GM21619 (cell line): ENCODE data around the gene HS6ST1.

ENCODE experiments used
- ATAC-seq: cut with Tn5 transposase; IDR thresholded peaks from one replicate; pipeline ENCODE4 v1.9.1; 2021; ENCODE audit not compliant: unreplicated experiment

Gene HS6ST1

DNA sequence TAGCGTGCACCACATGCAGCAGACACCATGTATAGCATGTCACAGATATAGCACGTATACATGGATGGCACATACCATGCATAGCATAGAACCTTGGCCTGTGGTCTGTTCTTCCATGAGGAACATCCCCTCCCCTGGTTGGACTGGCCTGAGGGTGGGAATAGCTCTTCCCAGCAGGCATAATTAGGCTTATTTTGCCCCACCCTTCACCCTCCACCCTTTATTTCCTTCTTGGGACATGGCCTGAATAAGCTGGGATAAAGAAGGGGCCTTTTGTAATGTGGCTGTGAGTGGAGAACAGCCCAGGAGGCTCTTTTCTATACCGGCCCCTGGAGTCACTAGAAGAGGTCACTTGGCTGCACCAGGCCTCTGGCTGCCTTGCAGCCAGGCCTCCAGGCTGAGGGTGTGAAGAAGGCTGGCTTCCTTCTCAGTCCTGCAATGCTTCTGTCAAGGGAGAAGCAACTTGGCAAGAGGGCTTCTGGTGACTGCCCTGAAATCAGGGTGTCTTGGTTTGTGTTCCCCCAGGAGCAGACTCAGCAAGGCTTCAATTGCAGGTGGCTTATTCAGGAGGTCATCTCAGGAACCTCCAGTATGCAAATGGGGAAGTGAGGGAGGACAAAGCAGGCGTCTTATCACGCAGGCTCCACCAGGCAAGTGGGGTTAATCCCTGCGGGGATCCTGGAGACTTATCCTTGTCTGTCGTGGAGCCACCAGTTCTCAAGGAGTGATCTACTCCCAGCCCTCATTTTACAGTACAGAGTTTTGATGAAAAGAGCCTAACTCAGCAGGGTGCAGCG, 68.2 kb downstream of the HS6ST1 start:
- ATAC-seq, result no peak

DNA sequence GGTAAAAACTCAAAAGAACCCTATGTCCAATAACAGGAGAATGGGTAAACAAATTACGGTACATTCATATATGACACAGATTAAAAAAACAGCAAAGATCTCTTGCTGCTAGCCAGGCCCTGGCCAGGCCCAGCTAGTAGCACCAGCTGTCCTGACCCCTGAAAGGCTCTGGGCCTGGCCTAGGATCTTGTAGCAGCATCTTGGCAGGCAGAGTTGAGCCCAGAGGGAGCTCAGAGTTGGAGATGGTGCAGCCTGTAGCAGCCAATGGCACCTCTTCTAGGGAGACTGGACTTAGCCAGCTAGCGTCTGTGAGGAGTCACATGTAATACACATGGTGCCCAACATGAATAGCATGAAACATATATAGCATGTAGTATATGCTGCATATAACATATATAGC, 69.1 kb downstream of the HS6ST1 start:
- ATAC-seq, result no peak

DNA sequence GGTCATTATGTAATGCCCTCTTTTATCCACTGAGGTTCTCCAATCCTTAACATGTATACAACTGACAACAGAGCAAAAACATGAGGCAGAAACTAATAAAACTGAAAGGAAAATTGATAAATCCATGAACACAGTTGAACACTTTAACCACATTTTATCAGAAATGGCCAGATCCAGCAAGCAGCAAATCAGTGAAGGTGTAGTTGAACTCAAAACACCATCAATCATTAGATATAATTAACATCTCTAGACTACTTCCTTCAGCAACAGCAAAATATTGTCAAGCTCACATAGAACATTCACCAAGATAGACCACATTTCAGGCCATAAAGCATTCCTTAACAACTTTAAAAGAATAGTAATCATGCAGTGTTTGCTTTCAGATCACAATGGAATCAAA, 72.9 kb downstream of the HS6ST1 start:
- no peak for ATAC-seq

DNA sequence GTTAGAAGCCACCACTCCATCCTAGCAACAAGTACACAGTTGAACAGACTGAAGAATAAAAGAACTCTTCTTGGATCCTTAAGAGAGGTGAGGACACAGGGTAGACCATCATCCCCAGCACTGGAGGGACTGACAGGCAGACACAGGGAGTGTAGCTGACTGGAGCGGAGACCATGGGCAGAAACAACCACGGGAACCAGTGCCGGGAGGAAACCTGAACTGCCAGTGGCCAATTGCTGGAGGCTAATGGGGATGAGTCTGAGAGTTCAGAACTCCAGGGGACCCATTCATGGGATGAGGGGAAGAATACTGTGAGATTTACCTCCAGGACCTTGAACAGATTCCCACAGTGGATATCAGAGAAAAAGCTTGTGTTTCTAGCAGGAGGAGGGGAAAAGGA, 76.8 kb downstream of the HS6ST1 start:
- no peak for ATAC-seq

DNA sequence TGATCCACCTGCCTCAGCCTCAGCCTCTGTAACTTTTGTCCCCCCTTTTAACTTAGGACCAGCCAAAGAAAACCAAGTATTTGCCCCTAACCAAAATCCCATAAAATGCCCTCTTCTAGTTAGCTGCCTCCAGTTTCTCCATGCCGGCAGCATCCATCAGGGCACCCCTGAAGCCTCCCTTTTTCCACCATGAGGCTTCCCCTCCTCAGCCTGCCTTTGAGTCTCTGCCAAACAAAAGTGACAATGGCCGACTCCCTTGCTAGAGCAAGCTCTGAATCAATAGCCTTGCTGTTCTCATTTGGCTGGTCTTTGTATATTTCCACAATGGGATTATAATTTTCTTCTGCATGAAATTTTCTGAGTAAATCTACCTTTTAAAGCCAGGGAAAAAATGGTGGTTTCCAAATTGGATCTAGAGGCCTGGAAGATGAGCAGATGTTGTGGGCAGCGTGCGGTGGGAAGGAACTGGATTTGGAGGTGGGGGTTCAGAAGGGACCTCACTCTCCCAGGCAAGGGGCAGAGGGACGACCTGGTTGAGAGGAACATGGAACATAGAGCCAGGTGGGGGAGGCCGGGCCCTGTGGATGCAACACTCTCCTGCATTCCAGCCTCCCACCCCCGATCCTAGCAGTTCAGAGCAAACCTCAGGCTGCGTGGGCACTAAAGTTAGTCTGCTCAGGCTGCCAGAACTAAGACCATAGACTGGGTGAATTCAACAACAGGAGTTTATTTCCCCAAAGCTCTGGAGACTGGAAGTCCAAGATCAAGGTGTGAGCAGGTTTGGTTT, 80.6 kb downstream of the HS6ST1 start:
- ATAC-seq, result no peak

DNA sequence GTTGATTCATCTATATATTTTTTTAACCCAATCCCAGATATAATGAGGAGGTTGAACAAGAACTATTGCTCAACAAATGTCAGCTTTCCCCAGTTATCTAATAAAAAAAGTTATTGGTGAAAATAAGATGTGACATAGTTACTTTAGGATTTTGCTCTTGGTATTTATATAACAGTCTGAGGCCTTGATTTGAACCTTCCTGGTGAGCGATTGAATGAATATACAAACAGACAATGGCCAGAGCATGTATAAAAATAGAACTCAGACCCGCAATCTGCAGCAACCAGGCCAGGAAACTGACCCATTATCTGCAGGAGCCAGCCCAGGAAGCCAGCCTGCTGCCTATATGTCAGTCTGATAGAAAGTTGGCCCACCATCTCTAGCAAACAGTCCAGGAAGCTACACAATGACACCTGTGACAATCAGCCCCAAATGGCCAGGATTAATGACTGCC, 81.6 kb downstream of the HS6ST1 start:
- no peak for ATAC-seq

DNA sequence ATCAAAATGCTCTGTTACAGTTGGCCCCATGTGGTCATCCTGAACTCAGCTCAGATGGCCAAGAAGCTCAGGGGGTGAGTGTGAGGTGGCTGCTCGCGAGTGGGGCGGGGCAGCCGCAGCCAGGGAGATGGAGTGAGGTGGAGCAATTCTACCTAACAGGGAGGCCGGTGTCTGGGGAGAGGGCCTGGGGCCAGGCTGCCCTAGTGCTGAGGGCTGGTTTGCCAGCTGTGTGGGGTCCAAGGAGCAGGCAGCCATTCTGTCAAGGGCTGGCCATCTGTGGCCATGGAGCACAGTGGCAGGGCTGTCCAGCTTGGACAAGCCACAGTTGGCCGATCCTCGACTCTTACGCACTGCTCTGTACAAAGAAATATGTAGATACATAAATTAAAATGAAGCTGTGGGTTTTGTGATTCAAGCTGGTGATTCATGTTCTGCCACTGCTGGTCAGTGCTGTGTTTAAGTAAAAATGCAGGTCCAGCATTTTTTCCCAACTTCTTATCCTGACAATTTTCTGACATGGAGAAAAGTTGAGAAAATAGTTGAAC, 82.1 kb downstream of the HS6ST1 start:
- ATAC-seq, result no peak

DNA sequence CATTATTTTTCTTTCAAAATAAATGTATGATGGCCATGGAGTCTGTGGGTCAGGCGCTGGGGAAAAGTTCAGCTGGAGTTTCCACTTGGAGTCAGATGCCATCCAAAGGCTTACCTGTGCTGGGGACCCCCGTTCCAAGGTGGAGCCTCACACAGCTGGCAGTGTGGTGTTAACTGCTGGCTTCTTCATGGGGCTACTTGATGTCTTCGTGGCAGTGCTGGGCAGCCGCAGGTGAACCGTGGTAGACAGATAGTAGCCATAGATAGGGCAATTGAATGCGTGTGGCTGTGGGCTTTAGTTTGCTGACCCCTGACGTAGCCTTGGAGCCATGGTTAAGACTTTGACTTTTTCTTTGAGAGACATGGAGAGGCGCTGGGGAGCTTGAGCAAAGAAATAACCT, 83.1 kb downstream of the HS6ST1 start:
- ATAC-seq, result no peak

DNA sequence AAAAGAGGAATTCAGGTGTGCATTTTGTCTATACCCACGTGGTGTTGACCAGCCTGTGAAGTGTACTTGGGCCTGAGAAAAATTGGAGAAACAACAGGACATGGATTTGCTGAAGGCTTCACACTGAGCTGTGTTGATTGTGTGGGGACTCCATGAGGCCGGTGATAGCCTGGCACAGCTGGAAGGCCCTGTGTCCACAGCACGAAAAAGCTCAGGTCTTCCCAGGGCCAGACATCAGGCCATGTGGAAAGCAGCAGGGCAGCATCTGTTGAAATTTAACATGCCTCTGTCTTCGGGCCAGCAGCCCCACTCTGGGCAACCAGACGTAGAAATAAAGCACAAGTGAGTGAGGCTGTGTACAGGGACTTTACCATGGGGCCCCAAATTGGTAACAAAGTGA, 84.1 kb downstream of the HS6ST1 start:
- no peak for ATAC-seq

DNA sequence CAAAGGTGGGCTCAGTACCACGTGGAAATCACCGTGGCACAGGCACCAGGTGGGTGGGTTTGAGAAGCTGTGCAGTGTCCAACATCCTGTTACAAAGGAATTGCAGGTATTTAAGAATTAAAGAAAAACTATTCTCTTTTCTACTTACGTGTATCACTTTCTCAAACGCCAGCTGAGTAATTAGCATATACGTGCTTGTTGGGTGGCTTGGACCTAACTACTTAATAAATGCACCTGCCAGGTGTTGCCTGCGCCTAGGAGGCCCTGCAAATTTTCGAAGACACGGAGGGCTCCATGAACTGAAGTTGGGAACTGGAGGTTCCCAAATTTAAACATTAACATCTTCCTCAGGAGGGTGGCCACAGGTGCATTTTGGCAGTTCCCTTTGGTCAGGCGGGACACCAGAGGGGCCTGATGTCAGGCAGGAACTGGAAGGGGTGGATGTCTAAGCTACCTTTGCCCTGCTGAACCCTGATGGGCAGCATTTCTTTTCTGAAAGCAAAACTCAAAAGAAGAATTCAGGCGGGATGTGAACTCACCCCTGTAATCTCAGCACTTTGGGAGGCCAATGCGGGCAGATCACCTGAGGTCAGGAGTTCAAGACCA, 84.8 kb downstream of the HS6ST1 start:
- ATAC-seq, result peak; percentile 6

DNA sequence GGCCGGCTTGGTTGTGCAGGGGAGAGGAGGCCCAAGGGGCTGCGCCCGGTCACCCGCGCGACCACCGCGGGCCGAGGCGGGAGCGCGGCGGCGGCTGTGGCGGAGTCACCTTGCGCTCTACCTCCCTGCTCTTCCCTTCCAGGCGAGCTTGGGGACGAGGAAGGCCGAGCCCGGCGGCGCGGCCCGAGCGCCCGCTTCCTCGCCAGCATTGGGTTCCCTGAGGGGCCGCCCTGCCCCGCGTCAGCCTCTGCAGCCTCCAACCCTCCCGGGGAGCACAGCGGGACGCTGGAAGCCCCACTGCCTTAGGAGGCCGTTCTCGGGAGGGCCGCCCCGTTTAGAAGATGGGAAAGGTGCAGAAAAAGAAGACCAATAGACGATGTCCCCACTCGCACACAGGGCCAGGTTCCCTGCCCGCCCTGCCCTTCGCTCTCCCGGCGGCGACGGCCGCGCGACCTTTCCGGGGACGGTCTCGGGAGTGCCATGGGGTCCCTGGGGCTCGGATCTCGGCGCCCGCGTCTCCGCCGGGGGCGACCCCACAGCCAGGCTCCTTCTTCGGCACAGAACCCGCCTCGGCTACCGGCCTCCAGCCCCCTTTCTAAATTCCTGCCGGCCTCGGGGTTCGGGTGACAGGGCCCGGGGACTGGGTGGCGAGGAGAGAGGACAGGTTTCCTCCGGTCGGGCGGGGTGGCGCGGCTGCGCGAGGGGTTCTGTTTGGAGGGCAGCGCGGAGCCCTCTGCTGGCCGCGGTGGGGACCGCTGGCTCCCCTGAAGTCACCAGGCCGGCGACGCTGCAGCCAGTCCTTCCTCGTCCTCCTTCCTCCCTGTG, 85.5 kb downstream of the HS6ST1 start:
- ATAC-seq, result peak; percentile 99

DNA sequence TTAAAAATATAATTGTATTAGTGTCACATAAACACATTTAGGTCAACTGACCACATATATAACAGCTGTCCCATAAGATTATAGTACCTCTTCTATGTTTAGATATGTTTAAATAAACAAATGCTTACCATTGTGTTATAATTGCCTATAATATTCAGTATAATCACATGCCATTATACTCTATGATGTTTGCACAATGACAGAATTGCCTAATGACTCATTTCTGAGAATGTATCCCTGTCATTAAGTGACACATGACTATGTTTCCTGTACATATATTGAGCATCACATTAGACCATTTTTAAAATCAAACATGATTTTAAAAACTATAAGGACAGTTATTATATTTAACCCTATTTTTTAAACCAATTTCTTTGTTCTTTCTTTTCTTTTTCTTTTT, 89.8 kb downstream of the HS6ST1 start:
- ATAC-seq, result no peak

DNA sequence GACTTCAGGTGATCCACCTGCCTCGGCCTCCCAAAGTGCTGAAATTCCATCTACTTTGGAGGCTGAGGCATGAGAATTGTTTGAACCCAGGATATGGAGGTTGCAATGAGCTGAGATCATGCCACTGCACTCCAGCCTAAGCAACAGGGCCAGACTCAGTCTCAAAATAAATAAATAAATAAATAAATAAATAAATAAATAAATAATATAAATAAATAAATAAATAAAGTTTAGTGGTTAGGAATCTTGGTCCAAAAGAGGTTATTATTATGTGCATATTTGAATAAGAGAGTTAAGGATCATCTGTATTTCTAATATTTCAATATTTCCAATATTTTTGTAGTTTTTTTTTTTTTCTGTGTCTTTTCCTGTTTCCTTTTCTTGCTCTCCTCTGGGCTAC, 90.8 kb downstream of the HS6ST1 start:
- no peak for ATAC-seq

DNA sequence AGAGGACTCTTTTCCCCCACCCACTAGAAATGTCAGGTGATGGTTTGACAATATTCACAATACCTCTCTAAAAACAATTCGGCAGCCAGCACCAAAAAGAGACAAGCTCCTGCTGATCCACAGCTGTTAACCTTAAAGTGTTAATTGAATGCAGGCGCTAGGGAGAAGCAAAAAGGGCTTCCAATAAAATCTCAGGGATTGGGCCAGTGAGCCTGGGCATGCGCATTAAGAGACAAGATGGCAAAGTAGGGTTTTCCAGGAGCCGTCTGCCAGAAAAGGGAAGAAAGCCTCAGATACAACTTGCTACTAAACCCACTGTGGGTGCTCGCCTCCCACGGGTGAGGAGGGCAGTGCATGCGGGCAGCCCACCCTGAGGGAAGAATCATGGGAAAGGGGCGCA, 98.8 kb downstream of the HS6ST1 start:
- ATAC-seq, result no peak

DNA sequence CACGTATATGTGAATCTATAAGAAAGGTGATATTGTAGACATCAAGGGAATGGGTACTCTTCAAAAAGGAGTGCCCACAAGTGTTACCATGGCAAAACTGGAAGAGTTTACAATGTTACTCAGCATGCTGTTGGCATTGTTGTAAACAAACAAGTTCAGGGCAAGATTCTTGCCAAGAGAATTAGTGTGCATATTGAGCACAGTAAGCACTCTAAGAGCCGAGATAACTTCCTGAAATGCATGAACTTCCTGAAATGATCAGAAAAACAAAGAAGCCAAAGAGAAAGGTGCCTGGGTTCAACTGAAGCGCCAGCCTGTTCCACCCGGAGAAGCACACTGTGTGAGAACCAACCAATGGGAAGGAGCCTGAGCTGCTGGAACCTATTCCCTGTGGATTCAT, 101.0 kb downstream of the HS6ST1 start:
- no peak for ATAC-seq

DNA sequence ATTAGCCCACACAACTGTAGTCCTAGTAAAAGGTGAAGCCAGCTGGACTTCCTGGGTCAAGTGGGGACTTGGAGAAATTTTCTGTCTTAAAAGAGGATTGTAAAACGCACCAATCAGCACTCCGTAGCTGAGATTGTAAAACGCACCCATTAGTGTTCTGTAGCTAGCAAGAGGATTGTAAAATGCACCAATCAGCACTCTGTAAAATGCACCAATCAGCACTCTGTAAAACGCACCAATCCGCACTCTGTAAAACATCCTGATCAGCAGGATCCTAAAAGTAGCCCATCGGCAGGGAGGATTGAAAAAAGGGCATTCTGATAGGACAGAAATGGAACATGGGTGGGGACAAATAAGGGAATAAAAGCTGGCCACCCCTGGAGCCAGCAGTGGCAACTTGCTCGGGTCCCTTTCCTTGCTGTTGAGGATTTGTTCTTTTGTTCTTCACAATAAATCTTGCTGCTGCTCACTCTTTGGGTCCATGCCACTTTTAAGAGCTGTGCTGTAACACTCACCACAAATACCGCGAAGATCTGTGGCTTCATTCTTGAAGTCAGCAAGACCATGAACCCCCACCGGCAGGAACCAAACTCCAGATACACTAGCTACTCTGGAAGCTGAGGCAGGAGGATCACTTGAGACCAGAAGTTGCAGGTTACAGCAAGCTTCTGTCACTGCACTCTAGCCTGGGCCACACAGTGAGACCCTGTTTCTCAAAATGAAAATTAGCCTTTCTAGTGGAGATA, 102.6 kb downstream of the HS6ST1 start:
- no peak for ATAC-seq
